HepG2 (cell line): ENCODE measurements around the gene COX6B1. TPM values are rescaled to one million over a fixed set of nuclear protein-coding genes. Genes with fewer than 3 reads are reported as not detected.

Experiments
- ATAC-seq: fragments of 200-7000 bp; cut with Tn5 transposase; 3 replicates; pipeline ENCODE4 v1.9.1; 2020; ENCODE audit warnings: mild to moderate bottlenecking, moderate library complexity
- BruUV-seq: library from RNA; stranded (reverse); fragments of 400-500 nt; replicated peaks from 2 replicates; lab custom pipeline; 2021; lab: Mats Ljungman, UMichigan
- CTCF ChIA-PET: fragments of 300-600 bp; formaldehyde crosslinking; extraction: SDS; loops from one replicate; lab custom pipeline; 2021; ENCODE audit warnings: low total read pairs, inconsistent platforms, low intra/inter-chr PET ratio; lab: Yijun Ruan, JAX
- POLR2A ChIA-PET: fragments of 350-600 bp; sonication (Branson Sonifier 250); formaldehyde crosslinking; loops from one replicate; lab custom pipeline; 2020; ENCODE audit warnings: antibody characterized with exemption, inconsistent platforms; lab: Yijun Ruan, JAX
- DNase-seq: peaks from one replicate; pipeline ENCODE4 v3.0.0-alpha.2; 2015; ENCODE audit warnings: low spot score
- FAIRE-seq: peaks from 3 replicates; lab custom pipeline; 2011; peaks lifted over from hg19 to GRCh38; lab: Jason Lieb, UNC
- H2AFZ ChIP-seq: one replicate; pipeline ENCODE4 v1.6.1; 2011; ENCODE audit warnings: low read length, inconsistent platforms
- H3K27ac ChIP-seq: fragments of 300-600 bp; 3 replicates; pipeline ENCODE4 v1.8.0; 2011; ENCODE audit warnings: mixed run types, mild to moderate bottlenecking, mixed read lengths, low read length, inconsistent platforms; ENCODE audit not compliant: insufficient read depth; ENCODE audit errors: extremely low read length
- H3K27me3 ChIP-seq, 2 experiments: fragments of 200-600 bp in 1 of 2; 2 replicates in 1 of 2; 3 replicates in 1 of 2; pipeline versions ENCODE4 v1.6.0 to v1.8.0; 2011; ENCODE audit warnings: low read length in 2 of 2, mild to moderate bottlenecking in 2 of 2, moderate library complexity in 2 of 2, inconsistent platforms in 1 of 2; ENCODE audit not compliant: insufficient read depth in 2 of 2, control insufficient read depth in 1 of 2
- H3K36me3 ChIP-seq, 2 experiments: fragments of 200-600 bp in 1 of 2; replicated peaks in 1 of 2; 2 replicates in 1 of 2; 3 replicates in 1 of 2; pipeline versions ENCODE4 v1.5.1 to v1.8.0; 2011; ENCODE audit warnings: low read length in 2 of 2, inconsistent platforms in 1 of 2; ENCODE audit not compliant: insufficient read depth in 2 of 2, control insufficient read depth in 1 of 2
- H3K4me1 ChIP-seq: 2 replicates; pipeline ENCODE4 v1.5.1; 2012; ENCODE audit warnings: low read length, inconsistent platforms; ENCODE audit not compliant: insufficient read depth
- H3K4me2 ChIP-seq: 2 replicates; pipeline ENCODE4 v1.6.0; 2011; ENCODE audit warnings: low read depth, low read length, inconsistent platforms
- H3K4me3 ChIP-seq, 3 experiments: fragments of 200-600 bp in 1 of 3; sonication (generic), shearing (Covaris generic) in 1 of 3; replicated peaks in 1 of 3; 2 replicates each; pipeline ENCODE4 v1.5.1; 2011 to 2016; ENCODE audit warnings: low read length in 3 of 3, inconsistent platforms in 2 of 3, low read depth in 2 of 3, mild to moderate bottlenecking in 2 of 3, control low read depth in 1 of 3, mixed read lengths in 1 of 3; ENCODE audit not compliant: insufficient read depth in 1 of 3
- H3K79me2 ChIP-seq: one replicate; pipeline ENCODE4 v1.6.1; 2011; ENCODE audit warnings: low read length, inconsistent platforms; ENCODE audit not compliant: insufficient read depth
- H3K9ac ChIP-seq: 2 replicates; pipeline ENCODE4 v1.6.0; 2011; ENCODE audit warnings: mild to moderate bottlenecking, low read depth, low read length, inconsistent platforms; ENCODE audit not compliant: insufficient read depth
- H3K9me3 ChIP-seq: 2 replicates; pipeline ENCODE4 v1.5.1; 2012; ENCODE audit warnings: mild to moderate bottlenecking, low read length
- H4K20me1 ChIP-seq: 2 replicates; pipeline ENCODE4 v1.6.0; 2011; ENCODE audit warnings: inconsistent platforms, mild to moderate bottlenecking, low read length, moderate library complexity; ENCODE audit not compliant: insufficient read depth
- AHDC1 ChIP-seq: sonication (generic); formaldehyde crosslinking; IDR thresholded peaks from 2 replicates; pipeline ENCODE4 v1.5.1; 2020; ENCODE audit warnings: mild to moderate bottlenecking, missing genetic modification reagents, borderline replicate concordance
- LBX2 ChIP-seq: sonication (generic); formaldehyde crosslinking; IDR thresholded peaks from 2 replicates; pipeline ENCODE4 v1.5.0; 2020; ENCODE audit warnings: missing genetic modification reagents, mild to moderate bottlenecking, borderline replicate concordance
- SOX5 ChIP-seq: IDR thresholded peaks from 2 replicates; pipeline ENCODE4 v1.6.1; 2016; ENCODE audit warnings: borderline replicate concordance
- SP1 ChIP-seq, 2 experiments: fragments of 450-650 bp in 1 of 2; sonication (generic) in 1 of 2; formaldehyde crosslinking in 1 of 2; IDR thresholded peaks; 2 replicates each; pipeline versions ENCODE4 v1.4.0 to v1.6.1; 2016 to 2020; ENCODE audit warnings: missing genetic modification reagents in 1 of 2
- TCF7L2 ChIP-seq: IDR thresholded peaks from 2 replicates; pipeline ENCODE4 v1.6.1; 2011; ENCODE audit warnings: mild to moderate bottlenecking, low read depth, low read length, moderate library complexity
- ZNF331 ChIP-seq: sonication (generic); formaldehyde crosslinking; IDR thresholded peaks from 2 replicates; pipeline ENCODE4 v1.4.0; 2020; ENCODE audit warnings: missing genetic modification reagents
- ZNF770 ChIP-seq: sonication (generic); formaldehyde crosslinking; IDR thresholded peaks from 2 replicates; pipeline ENCODE4 v1.5.0; 2020; ENCODE audit warnings: mild to moderate bottlenecking, missing genetic modification reagents
- WGBS: methylation state at CpG from one replicate; pipeline ENCODE4 v1.1.6; 2017; ENCODE audit warnings: low lambda C conversion rate; 5-methylcytosine and 5-hydroxymethylcytosine counted together
- in situ Hi-C: cut with HindIII; loops from 2 replicates; pipeline ENCODE4 v1.10.0; 2017; ENCODE audit warnings: low pct_unique_long_range_greater_than_20kb; ENCODE audit not compliant: extremely low pct_ligation_motif_present
- intact Hi-C: fragments of 100-400 bp; cut with micrococcal nuclease; formaldehyde crosslinking; loops from one replicate; pipeline ENCODE4 v1.10.0; 2022; ENCODE audit not compliant: unreplicated experiment
- polyA plus RNA-seq, 8 experiments: library from polyadenylated mRNA; depleted of rRNA in 3 of 8; stranded (reverse) in 7 of 8; unstranded in 1 of 8; fragments of >200 nt; fragmentation: Illumina TruSeq in 4 of 8; extraction: Trizol in 4 of 8; gene quantifications; 2 replicates each; pipeline versions ENCODE4 v1.2.1 to v1.2.3, GENCODE V29; 2011 to 2016; ENCODE audit warnings: low read depth in 4 of 8, missing spikeins in 1 of 8, mixed read lengths in 1 of 8; ENCODE audit not compliant: insufficient read depth in 1 of 8
- total RNA-seq, 5 experiments: library from RNA; depleted of rRNA; stranded (reverse); fragments of >200 nt; fragmentation: Illumina TruSeq; extraction: Trizol; gene quantifications; 2 replicates each; pipeline ENCODE4 v1.2.3, GENCODE V29; 2016; ENCODE audit warnings: low read depth in 1 of 5

COX6B1 gene
- total and polyA plus RNA-seq, 2 of the 13 experiments (the other 11 are each of a cell fraction or from before 2014, with no cell fraction given): 481 to 487 TPM

GRCh38 chr19:35670686-35671085, 22.6 kb downstream of the COX6B1 start:
- Histone ChIP-seq H3K79me2 (no peaks in the 10 kb centered on the region), H2AFZ (no peak overlapping the region), H3K9ac (no peak overlapping the region), H3K4me1 (peaks cover 41% of the 10 kb centered on the region), H3K4me3 (no peak overlapping the region), H3K27me3 (0 out of 5 replicates have a peak, but pooled peaks cover 0 to 4% of the 10 kb centered on the region in 2 experiments), H3K9me3 (no peaks in the 10 kb centered on the region), H3K27ac (no peak overlapping the region), H3K36me3 (no peaks in the 10 kb centered on the region), H3K4me2 (no peak overlapping the region), H4K20me1 (no peaks in the 10 kb centered on the region)
- 64% methylated on average over 1 of the region's 1 CpG for WGBS
- no peak for DNase-seq
- BruUV-seq: no TSS peak
- ChIA-PET POLR2A (no interaction called here), CTCF (no interaction called here)
- no peak for FAIRE-seq
- intact Hi-C loops (no loop called here), in situ Hi-C loops (no loop called here)
- ATAC-seq: no peak
- peak; percentile 78; the same call in 1 of the 2 replicates for TF ChIP-seq ZNF770 (CRISPR knock-in tag)
- no peak for TF ChIP-seq LBX2 (CRISPR knock-in tag)

- DNase-seq (peak; percentile 54), FAIRE-seq (peak; percentile 68), ATAC-seq (peak; percentile 32)
- in situ Hi-C loops (no loop called here), intact Hi-C loops (no loop called here)
- BruUV-seq: no TSS peak
- Histone ChIP-seq H3K4me3 (no peak overlapping the region), H3K9ac (no peak overlapping the region), H3K9me3 (no peaks in the 10 kb centered on the region), H3K36me3 (no peaks in the 10 kb centered on the region), H3K4me2 (peak overlapping the region; percentile 47), H4K20me1 (no peaks in the 10 kb centered on the region), H3K27me3 (0 out of 5 replicates have a peak, but pooled peaks cover 0 to 4% of the 10 kb centered on the region in 2 experiments), H3K27ac (no peak overlapping the region), H3K79me2 (no peaks in the 10 kb centered on the region), H2AFZ (no peak overlapping the region), H3K4me1 (peaks cover 41% of the 10 kb centered on the region)
- WGBS: 1% methylated on average over 3 of the region's 3 CpGs
- POLR2A ChIA-PET: interaction anchor here (0.7 kb wide), 1 partner anchor 100 kb away, joined by 3 read pairs; no protein-coding TSS in a partner anchor
- CTCF ChIA-PET: no interaction called here
- TF ChIP-seq AHDC1 (CRISPR knock-in tag) (0 out of 2 replicates have a peak, but pooled peaks have one; percentile 33), ZNF331 (CRISPR knock-in tag) (0 out of 2 replicates have a peak, but pooled peaks have one; percentile 37), TCF7L2 (no peak), SP1 (IDR thresholded peaks at IDR 0.05) (no peak), SP1 (CRISPR knock-in tag; IDR thresholded peaks at IDR 0.05) (no peak), SOX5 (CRISPR knock-in tag) (peak; percentile 71)
Observed at GRCh38 chr19:35671818-35672217, 23.7 kb downstream of the COX6B1 start.
